Subcutaneous adipose tissue (tissue), 4 donors: ENCODE measurements around the gene ID2. TPM values are rescaled to one million over a fixed set of nuclear protein-coding genes. Genes with fewer than 3 reads are reported as not detected.

Experiments used
- total RNA-seq, 4 donors: library from RNA; depleted of rRNA; stranded (reverse); fragments of >200 nt; gene quantifications; one replicate each; pipeline ENCODE4 v1.1.0, GENCODE V29; 2016
- TF ChIP-seq, protein P1 (sequence below): fragments of 450-650 bp; IDR thresholded peaks from one replicate; pipeline ENCODE4 v1.5.1; 2016; ENCODE audit warnings: low read depth, mild to moderate bottlenecking, control low read depth, antibody characterized with exemption, moderate library complexity

ID2 gene
- total RNA-seq, 4 donors from 2014 or later, result 132 to 209 (median 182) TPM

- TF ChIP-seq, protein P1, sequence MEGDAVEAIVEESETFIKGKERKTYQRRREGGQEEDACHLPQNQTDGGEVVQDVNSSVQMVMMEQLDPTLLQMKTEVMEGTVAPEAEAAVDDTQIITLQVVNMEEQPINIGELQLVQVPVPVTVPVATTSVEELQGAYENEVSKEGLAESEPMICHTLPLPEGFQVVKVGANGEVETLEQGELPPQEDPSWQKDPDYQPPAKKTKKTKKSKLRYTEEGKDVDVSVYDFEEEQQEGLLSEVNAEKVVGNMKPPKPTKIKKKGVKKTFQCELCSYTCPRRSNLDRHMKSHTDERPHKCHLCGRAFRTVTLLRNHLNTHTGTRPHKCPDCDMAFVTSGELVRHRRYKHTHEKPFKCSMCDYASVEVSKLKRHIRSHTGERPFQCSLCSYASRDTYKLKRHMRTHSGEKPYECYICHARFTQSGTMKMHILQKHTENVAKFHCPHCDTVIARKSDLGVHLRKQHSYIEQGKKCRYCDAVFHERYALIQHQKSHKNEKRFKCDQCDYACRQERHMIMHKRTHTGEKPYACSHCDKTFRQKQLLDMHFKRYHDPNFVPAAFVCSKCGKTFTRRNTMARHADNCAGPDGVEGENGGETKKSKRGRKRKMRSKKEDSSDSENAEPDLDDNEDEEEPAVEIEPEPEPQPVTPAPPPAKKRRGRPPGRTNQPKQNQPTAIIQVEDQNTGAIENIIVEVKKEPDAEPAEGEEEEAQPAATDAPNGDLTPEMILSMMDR, result no peak
Measured at GRCh38 chr2:8643250-8643995, 38.4 kb upstream of the ID2 start.

- TF ChIP-seq, protein P1, result no peak
Measured at GRCh38 chr2:8643996-8644356, 37.9 kb upstream of the ID2 start.

DNA sequence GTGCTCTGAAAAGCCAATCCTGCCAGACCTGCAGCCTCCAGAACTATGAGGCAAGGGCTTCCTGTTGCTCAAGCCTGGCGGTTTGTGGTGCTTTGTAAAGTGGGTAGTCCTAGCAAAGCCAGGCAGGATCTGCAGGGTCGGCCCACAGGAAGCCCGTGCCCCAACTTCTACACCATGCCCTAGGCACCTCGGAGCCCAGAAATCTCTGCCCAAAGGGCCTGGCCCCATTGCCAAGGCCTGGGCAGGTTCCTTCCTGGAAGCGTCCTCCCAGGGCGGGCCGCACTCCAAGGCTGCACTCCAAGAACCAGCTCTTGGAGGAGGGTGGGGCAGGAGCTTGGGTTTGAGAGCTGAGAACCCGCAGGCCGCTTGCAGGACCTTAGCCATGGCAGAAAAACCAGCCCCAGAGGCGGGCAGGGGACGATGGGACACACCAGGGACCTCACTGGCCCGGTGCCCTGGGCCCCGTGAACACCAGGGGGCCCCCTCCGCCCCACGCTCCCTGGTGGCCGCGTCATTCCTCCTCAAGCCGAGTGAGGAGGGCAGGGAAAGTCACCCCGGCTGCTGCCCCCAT is 37.2 kb upstream of the ID2 start:
- TF ChIP-seq, protein P1, result no peak

DNA sequence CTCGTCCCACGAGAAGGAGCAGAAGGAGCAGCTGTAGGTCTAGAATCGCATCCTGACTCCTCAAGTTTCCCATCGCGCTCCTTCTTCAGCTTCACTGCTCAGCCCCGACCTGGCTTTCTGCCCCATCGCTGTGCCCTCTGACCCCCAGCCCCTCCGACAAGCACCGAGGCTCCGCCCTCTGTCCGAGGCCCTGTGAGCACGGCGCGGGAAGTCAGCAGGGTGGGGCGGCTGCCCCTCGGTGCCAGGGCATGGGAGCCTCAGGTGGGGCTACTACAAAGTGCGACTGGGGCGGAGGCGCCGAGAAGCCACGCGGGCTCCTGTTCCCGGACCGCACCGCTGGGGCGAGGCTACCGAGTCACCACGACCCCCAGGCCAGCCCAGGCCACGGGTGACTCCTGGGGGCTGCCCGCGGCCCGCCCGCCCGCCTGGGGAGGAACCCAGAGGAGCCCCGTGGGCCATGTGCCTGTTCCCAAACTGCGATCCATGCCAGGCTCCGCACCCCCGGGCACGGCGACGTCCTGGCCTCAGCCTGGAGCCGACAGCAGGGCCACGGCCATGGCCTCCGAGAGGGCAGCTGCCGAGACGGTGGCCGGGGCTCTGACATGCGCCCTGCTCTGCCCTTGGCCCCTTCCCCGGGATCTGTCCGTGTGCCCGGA is 36.6 kb upstream of the ID2 start:
- TF ChIP-seq, protein P1, result no peak

GRCh38 chr2:8646731-8647461 is 35.0 kb upstream of the ID2 start:
- TF ChIP-seq, protein P1, result no peak

GRCh38 chr2:8647462-8647857 is 34.4 kb upstream of the ID2 start:
- TF ChIP-seq, protein P1, result no peak
